Measurements from ENCODE around the gene FAM133A.

GRCh38 chrX:93673869-93674271 is at the start of gene FAM133A:
- TF ChIP-seq POLR2AphosphoS5 (IDR thresholded peaks at IDR 0.05) (no peak), CTCF (IDR thresholded peaks at IDR 0.05) (no peak)

All from suprapubic skin (tissue), 3 donors.